Gastrocnemius medialis (tissue), 4 donors: ENCODE measurements around the gene POLR3A.

Source experiments
- CTCF ChIP-seq, 5 experiments: fragments of 450-650 bp in 3 of 5; fragments of 200-600 bp in 2 of 5; sonication (generic) in 2 of 5; IDR thresholded peaks in 4 of 5; conservative IDR thresholded peaks in 1 of 5; 1 replicate in 4 of 5; 2 replicates in 1 of 5; pipeline ENCODE4 v1.5.1; 2016 to 2019; ENCODE audit warnings: antibody characterized with exemption in 5 of 5, mild to moderate bottlenecking in 3 of 5, moderate library complexity in 3 of 5
- POLR2A ChIP-seq, 2 donors: fragments of 450-650 bp; IDR thresholded peaks; one replicate each; pipeline ENCODE4 v1.6.1; 2017; ENCODE audit warnings: antibody characterized with exemption in 2 of 2, mild to moderate bottlenecking in 2 of 2, moderate library complexity in 2 of 2

- no peak for TF ChIP-seq POLR2A (IDR thresholded peaks at IDR 0.05)
- TF ChIP-seq CTCF (IDR thresholded peaks at IDR 0.05 in 4 of 5, conservative IDR thresholded peaks at IDR 0.05 in 1 of 5), result no peak
Observed at GRCh38 chr10:78038791-78039547, 9.7 kb upstream of the POLR3A start.
